BLaER1 treated with 17β-estradiol and CSF1 and Interleukin-3, amounts not matched to agents 10 nM and 100 nM (cell line): Measurements from ENCODE around the gene ST6GALNAC2.

Source experiments
- H3K27ac ChIP-seq, 11 experiments: shearing (Covaris generic); formaldehyde crosslinking; 2 replicates each; pipeline ENCODE4 v1.8.1; 2022
- H3K27me3 ChIP-seq, 11 experiments: shearing (Covaris generic); formaldehyde crosslinking; 2 replicates each; pipeline ENCODE4 v1.8.1; 2022
- H3K36me3 ChIP-seq, 11 experiments: shearing (Covaris generic); formaldehyde crosslinking; 2 replicates each; pipeline ENCODE4 v1.8.1; 2022
- H3K4me1 ChIP-seq, 10 experiments: shearing (Covaris generic); formaldehyde crosslinking; 2 replicates each; pipeline ENCODE4 v1.8.1; 2022
- H3K4me2 ChIP-seq, 11 experiments: shearing (Covaris generic); formaldehyde crosslinking; 2 replicates each; pipeline ENCODE4 v1.8.1; 2022
- H3K4me3 ChIP-seq, 10 experiments: shearing (Covaris generic); formaldehyde crosslinking; 2 replicates each; pipeline ENCODE4 v1.8.1; 2022
- H3K9ac ChIP-seq, 11 experiments: shearing (Covaris generic); formaldehyde crosslinking; 2 replicates each; pipeline ENCODE4 v1.8.1; 2022
- H3K9me3 ChIP-seq, 11 experiments: shearing (Covaris generic); formaldehyde crosslinking; replicated peaks in 1 of 11; 2 replicates each; pipeline ENCODE4 v1.8.1; 2022
- H4K20me1 ChIP-seq, 11 experiments: shearing (Covaris generic); formaldehyde crosslinking; 2 replicates each; pipeline ENCODE4 v1.8.1; 2022
- Cebpa-rat ChIP-seq, 11 experiments: shearing (Covaris generic); IDR thresholded peaks; 2 replicates each; pipeline ENCODE4 v1.8.1; 2022

ST6GALNAC2 gene

GRCh38 chr17:76601065-76601464 lies 15.4 kb upstream of the ST6GALNAC2 start:
- Histone ChIP-seq H3K27me3 (no peaks in the 10 kb centered on the region), H3K9ac (no peak overlapping the region), H3K4me1 (peaks cover 15 to 28% (median 18%) of the 10 kb centered on the region in 10 experiments; a peak in 17 of 20 replicates), H4K20me1 (no peaks in the 10 kb centered on the region), H3K36me3 (no peaks in the 10 kb centered on the region), H3K27ac (no peak overlapping the region), H3K4me3 (no peak overlapping the region), H3K9me3 (peaks cover 0 to 7% (median 0%) of the 10 kb centered on the region in 11 experiments; a peak in 2 of 22 replicates), H3K4me2 (no peak overlapping the region)
- TF ChIP-seq Cebpa-rat (IDR thresholded peaks at IDR 0.05): no peak

GRCh38 chr17:76599694-76600460 lies 14.2 kb upstream of the ST6GALNAC2 start:
- no peak for TF ChIP-seq Cebpa-rat (IDR thresholded peaks at IDR 0.05)
- H3K4me1 ChIP-seq: peaks cover 15 to 28% (median 18%) of the 10 kb centered on the region in 10 experiments; a peak in 17 of 20 replicates
- H3K4me3 ChIP-seq: no peak overlapping the region
- H3K36me3 ChIP-seq: no peaks in the 10 kb centered on the region
- H3K27me3 ChIP-seq: no peaks in the 10 kb centered on the region
- no peak overlapping the region for H3K9ac ChIP-seq
- peaks cover 0 to 7% (median 0%) of the 10 kb centered on the region in 11 experiments; a peak in 2 of 22 replicates for H3K9me3 ChIP-seq
- no peak overlapping the region for H3K27ac ChIP-seq
- peak overlapping the region in 4 of 11 experiments; percentile 9 to 52 (median 21); a peak in 5 of 22 replicates for H3K4me2 ChIP-seq
- H4K20me1 ChIP-seq: no peaks in the 10 kb centered on the region

- H3K4me3 ChIP-seq: no peak overlapping the region
- peaks cover 15 to 28% (median 18%) of the 10 kb centered on the region in 10 experiments; a peak in 17 of 20 replicates for H3K4me1 ChIP-seq
- no peak overlapping the region for H3K9ac ChIP-seq
- TF ChIP-seq Cebpa-rat (IDR thresholded peaks at IDR 0.05): no peak
- H3K27ac ChIP-seq: no peak overlapping the region
- H3K27me3 ChIP-seq: no peaks in the 10 kb centered on the region
- peaks cover 0 to 4% (median 0%) of the 10 kb centered on the region in 11 experiments; a peak in 2 of 22 replicates for H3K9me3 ChIP-seq
- peak overlapping the region in 10 of 11 experiments; percentile 10 to 62 (median 36); a peak in 18 of 22 replicates for H3K4me2 ChIP-seq
- no peaks in the 10 kb centered on the region for H4K20me1 ChIP-seq
- H3K36me3 ChIP-seq: no peaks in the 10 kb centered on the region
Observed at GRCh38 chr17:76598004-76598439, 12.4 kb upstream of the ST6GALNAC2 start.

- H3K36me3 ChIP-seq: no peaks in the 10 kb centered on the region
- H3K9me3 ChIP-seq: no peaks in the 10 kb centered on the region
- H3K4me3 ChIP-seq: no peak overlapping the region
- H3K9ac ChIP-seq: no peak overlapping the region
- no peak for TF ChIP-seq Cebpa-rat (IDR thresholded peaks at IDR 0.05)
- H3K4me2 ChIP-seq: peak overlapping the region in 9 of 11 experiments; percentile 5 to 57 (median 35); a peak in 14 of 22 replicates
- H4K20me1 ChIP-seq: no peaks in the 10 kb centered on the region
- no peak overlapping the region for H3K27ac ChIP-seq
- H3K27me3 ChIP-seq: no peaks in the 10 kb centered on the region
- H3K4me1 ChIP-seq: peaks cover 15 to 28% (median 18%) of the 10 kb centered on the region in 10 experiments; a peak in 17 of 20 replicates
Observed at GRCh38 chr17:76597156-76598003, 11.7 kb upstream of the ST6GALNAC2 start.

GRCh38 chr17:76594690-76595089 lies 9.0 kb upstream of the ST6GALNAC2 start:
- no peak for TF ChIP-seq Cebpa-rat (IDR thresholded peaks at IDR 0.05)
- Histone ChIP-seq H3K36me3 (no peaks in the 10 kb centered on the region), H3K4me2 (no peak overlapping the region), H3K9ac (no peak overlapping the region), H3K4me1 (peaks cover 16 to 26% (median 21%) of the 10 kb centered on the region in 10 experiments; a peak in 18 of 20 replicates), H3K9me3 (no peaks in the 10 kb centered on the region), H3K27me3 (peaks cover 0 to 4% (median 0%) of the 10 kb centered on the region in 11 experiments; a peak in 5 of 22 replicates), H3K4me3 (no peak overlapping the region), H3K27ac (no peak overlapping the region), H4K20me1 (no peaks in the 10 kb centered on the region)

GRCh38 chr17:76593959-76594358 lies 8.3 kb upstream of the ST6GALNAC2 start:
- no peaks in the 10 kb centered on the region for H4K20me1 ChIP-seq
- no peaks in the 10 kb centered on the region for H3K36me3 ChIP-seq
- no peak overlapping the region for H3K27ac ChIP-seq
- H3K9me3 ChIP-seq: no peaks in the 10 kb centered on the region
- H3K4me1 ChIP-seq: peaks cover 14 to 29% (median 25%) of the 10 kb centered on the region in 10 experiments; a peak in 18 of 20 replicates
- H3K4me3 ChIP-seq: no peak overlapping the region
- peaks cover under 1 to 12% (median 7%) of the 10 kb centered on the region in 11 experiments; a peak in 17 of 22 replicates for H3K27me3 ChIP-seq
- H3K4me2 ChIP-seq: no peak overlapping the region
- H3K9ac ChIP-seq: no peak overlapping the region
- TF ChIP-seq Cebpa-rat (IDR thresholded peaks at IDR 0.05): no peak

GRCh38 chr17:76593384-76593826 lies 7.7 kb upstream of the ST6GALNAC2 start:
- no peak overlapping the region for H3K4me3 ChIP-seq
- H3K27ac ChIP-seq: no peak overlapping the region
- H3K4me1 ChIP-seq: peaks cover 11 to 24% (median 21%) of the 10 kb centered on the region in 10 experiments; a peak in 18 of 20 replicates
- no peaks in the 10 kb centered on the region for H4K20me1 ChIP-seq
- H3K27me3 ChIP-seq: peaks cover 6 to 17% (median 11%) of the 10 kb centered on the region in 11 experiments
- H3K4me2 ChIP-seq: no peak overlapping the region
- no peak overlapping the region for H3K9ac ChIP-seq
- no peak for TF ChIP-seq Cebpa-rat (IDR thresholded peaks at IDR 0.05)
- peaks cover 0 to 5% (median 0%) of the 10 kb centered on the region in 11 experiments; a peak in 1 of 22 replicates for H3K9me3 ChIP-seq
- H3K36me3 ChIP-seq: no peaks in the 10 kb centered on the region

GRCh38 chr17:76588182-76588581 lies 2.5 kb upstream of the ST6GALNAC2 start:
- Histone ChIP-seq H3K36me3 (no peaks in the 10 kb centered on the region), H3K27me3 (peaks cover 58 to 69% (median 64%) of the 10 kb centered on the region in 11 experiments)

More at GRCh38 chr17:76588182-76588581, 2.5 kb upstream of the ST6GALNAC2 start:
- Histone ChIP-seq H3K4me1 (peaks cover 11 to 40% (median 34%) of the 10 kb centered on the region in 10 experiments; a peak in 17 of 20 replicates), H3K27ac (no peak overlapping the region), H4K20me1 (peaks cover 0 to 29% (median 26%) of the 10 kb centered on the region in 11 experiments; a peak in 16 of 22 replicates), H3K9ac (no peak overlapping the region), H3K4me2 (no peak overlapping the region), H3K9me3 (peaks cover 0 to 6% (median 0%) of the 10 kb centered on the region in 11 experiments; a peak in 1 of 22 replicates), H3K4me3 (no peak overlapping the region)
- no peak for TF ChIP-seq Cebpa-rat (IDR thresholded peaks at IDR 0.05)
